Breast epithelium (tissue), 3 donors: ENCODE data around the gene FAM177B.

Source experiments
- CTCF ChIP-seq, 3 donors: fragments of 450-650 bp; IDR thresholded peaks; one replicate each; pipeline ENCODE4 v1.5.1; 2016 to 2017; ENCODE audit warnings: antibody characterized with exemption in 3 of 3, mild to moderate bottlenecking in 3 of 3, moderate library complexity in 3 of 3
- POLR2AphosphoS5 ChIP-seq, 3 donors: sonication (generic); formaldehyde crosslinking; IDR thresholded peaks; one replicate each; pipeline ENCODE4 v1.6.1; 2017; ENCODE audit warnings: antibody characterized with exemption in 3 of 3

- TF ChIP-seq CTCF (IDR thresholded peaks at IDR 0.05) (peak in 2 of 3 donors; percentile 10 to 23), POLR2AphosphoS5 (IDR thresholded peaks at IDR 0.05) (peak; percentile 71 to 74 (median 72))
These were observed 24.5 kb upstream of the FAM177B start, which contains the start of the genes AIDA and BROX for GRCh38 chr1:222712253-222713090.
